Skeletal muscle cell (primary cell): ENCODE measurements around the gene HOXC4.

Experiments
- DNase-seq: peaks from one replicate; pipeline ENCODE4 v3.0.0-alpha.2; 2010; ENCODE audit warnings: low read depth
- H3K4me3 ChIP-seq: 2 replicates; pipeline ENCODE4 v1.5.1; 2011; ENCODE audit warnings: low read depth, mild to moderate bottlenecking, control low read depth, low read length, moderate library complexity

Gene HOXC4

DNA sequence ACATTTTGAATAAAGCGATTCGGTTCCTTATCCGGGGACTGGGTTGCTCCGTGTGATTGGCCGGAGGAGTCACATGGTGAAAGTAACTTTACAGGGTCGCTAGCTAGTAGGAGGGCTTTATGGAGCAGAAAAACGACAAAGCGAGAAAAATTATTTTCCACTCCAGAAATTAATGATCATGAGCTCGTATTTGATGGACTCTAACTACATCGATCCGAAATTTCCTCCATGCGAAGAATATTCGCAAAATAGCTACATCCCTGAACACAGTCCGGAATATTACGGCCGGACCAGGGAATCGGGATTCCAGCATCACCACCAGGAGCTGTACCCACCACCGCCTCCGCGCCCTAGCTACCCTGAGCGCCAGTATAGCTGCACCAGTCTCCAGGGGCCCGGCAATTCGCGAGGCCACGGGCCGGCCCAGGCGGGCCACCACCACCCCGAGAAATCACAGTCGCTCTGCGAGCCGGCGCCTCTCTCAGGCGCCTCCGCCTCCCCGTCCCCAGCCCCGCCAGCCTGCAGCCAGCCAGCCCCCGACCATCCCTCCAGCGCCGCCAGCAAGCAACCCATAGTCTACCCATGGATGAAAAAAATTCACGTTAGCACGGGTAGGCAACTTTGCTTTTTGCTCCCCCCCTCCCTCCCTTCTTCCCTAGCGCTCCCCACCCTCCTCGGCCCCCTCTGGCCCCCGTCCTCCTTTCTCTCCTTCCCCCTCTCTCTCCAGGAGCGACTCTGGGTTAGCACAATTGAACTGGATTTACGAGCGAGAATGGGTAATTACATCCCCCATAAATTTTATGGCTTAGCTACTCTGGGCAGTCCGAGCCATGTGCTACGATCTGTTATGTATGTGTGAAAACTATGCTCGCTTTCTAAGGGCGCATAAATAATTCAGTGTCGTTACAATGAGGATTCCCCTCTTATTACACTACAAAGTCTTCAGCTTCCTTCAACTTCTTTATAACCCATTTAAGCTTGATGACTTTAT, at the start of gene HOXC4:
Gene HOXC4 (plus strand): TSS at position 85 of the 991 bp plus-strand sequence. CDS start 88 bp downstream, at position 173.
- peak within 1 kb of the TSS; percentile 34 for H3K4me3 ChIP-seq

DNA sequence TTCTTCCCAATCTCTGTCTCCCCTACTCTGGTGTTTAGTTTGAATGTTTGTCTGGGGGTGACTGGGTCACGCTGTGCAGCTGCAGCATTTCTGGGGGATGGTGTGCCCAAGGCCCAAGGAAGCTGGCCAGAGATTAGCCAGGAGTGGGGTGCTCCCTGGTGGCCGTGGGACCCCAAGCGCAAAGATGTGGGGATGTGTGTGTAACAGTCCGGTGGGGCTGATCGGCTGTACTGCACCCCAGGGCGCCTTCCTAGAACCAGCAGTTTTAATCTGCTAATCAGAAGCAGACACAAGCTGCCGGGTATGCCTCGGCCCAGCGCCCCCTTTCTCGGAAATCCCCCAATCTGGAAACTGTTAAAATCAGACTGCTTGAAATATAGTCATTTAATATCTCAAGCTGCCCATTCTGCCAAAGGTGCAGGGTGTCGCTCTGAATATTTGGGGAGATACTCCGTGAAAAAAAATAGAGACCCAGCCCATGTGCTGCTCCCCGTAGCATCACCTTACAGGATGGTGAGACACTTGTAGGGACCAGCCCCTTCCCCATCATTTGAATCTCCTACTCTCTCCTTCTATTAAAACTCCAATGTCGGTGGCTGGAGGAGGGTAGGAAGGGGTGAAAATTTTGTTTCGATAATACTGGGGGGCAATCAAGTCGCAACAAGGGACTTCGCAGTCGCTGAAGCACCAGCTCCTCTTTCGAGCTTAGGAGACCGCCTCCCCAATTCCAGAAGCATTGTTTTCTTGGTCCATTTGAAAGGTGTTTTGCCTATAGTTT, 49.4 kb upstream of the HOXC4 start:
- peak overlapping the region; percentile 37 for H3K4me3 ChIP-seq
- DNase-seq, result no peak

More for the DNA sequence above, at the start of gene HOXC4:
- DNase-seq, result no peak

DNA sequence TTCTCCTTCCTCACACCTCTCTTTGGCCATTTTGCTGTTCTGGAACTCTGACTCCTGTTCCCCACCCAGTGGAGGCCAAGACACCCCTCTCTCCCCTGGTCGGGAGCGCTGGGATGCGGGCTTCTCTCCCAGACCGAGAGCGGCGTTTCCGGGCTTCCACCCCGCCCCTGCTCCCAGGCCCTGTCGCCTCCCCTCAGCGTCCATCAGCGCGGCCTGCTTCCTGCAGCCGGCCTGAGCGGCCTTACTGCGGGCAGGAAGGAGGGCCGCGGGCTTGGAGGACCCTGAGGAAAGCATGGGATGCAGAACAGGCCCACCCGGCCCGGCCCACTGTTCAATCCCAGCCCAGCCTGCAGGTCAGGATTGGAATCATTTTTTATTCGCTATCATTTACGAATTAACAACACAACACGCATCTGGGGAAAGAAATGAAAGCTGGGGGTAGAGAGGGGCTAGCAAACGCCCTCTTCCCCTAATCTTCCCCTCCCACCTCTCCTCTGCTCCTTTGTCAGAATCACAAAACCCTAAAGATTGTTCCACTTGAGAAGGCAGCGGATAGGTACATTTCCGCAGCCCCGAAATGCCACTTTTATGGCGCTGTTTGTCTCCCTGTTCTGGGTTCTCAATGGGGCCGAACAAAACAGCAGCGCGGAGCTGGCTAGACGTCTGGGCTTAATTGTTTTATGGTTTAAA, 48.6 kb upstream of the HOXC4 start:
- peak overlapping the region; percentile 37 for H3K4me3 ChIP-seq
- DNase-seq, result no peak

DNA sequence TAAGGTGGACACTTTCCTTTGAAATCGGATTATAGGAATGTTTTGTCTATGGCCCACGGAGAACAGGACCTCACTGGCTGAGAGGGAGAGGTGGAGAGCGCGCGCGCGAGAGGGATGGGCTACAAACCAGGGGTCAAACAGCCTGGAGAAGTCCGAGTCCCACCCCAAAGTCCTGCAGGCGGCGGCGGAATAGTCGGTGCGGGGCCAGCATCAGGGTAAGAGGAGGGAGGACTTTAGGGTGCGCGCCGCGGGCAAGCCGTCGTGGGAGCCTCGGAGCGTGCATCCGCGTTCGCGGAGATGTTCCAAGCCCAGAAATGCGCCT, 48.1 kb upstream of the HOXC4 start:
- H3K4me3 ChIP-seq, result peak overlapping the region; percentile 37

DNA sequence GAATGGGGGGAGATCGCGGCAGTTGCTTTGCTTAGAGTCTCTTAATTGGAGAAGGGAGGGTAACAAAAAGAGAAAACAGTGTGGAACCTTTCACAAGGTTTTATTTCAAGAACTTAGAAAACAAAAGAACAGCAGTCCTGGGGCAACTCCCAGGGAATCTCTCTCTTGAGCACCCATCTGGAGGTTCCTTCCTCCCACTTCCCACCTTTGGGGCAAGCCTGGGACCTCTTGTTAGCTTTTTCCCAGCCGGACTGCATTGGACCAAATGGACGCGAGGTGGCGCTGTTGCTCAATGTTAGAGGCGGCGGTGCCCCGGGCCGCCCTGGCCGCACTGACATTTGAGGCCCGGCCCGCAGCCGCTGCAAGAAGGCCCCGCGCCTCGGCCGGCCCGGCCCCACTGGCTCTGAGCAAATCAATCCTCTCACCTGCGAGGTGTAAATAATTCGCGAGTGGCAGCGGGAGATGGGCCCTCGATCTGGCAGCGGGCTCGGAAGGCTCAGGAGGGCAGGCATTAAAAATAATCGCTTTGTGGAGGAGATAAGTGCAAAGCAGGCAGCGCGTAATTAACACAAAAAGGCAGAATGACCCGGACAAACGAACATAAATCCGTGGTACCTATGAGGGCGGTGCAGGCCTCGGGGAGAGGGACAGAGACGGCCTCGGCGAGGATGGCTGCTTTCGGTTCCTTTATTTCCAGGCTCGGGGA, 47.6 kb upstream of the HOXC4 start:
- DNase-seq, result no peak
- peak overlapping the region; percentile 37 for H3K4me3 ChIP-seq

More for the DNA sequence above, 48.1 kb upstream of the HOXC4 start:
- DNase-seq, result no peak

DNA sequence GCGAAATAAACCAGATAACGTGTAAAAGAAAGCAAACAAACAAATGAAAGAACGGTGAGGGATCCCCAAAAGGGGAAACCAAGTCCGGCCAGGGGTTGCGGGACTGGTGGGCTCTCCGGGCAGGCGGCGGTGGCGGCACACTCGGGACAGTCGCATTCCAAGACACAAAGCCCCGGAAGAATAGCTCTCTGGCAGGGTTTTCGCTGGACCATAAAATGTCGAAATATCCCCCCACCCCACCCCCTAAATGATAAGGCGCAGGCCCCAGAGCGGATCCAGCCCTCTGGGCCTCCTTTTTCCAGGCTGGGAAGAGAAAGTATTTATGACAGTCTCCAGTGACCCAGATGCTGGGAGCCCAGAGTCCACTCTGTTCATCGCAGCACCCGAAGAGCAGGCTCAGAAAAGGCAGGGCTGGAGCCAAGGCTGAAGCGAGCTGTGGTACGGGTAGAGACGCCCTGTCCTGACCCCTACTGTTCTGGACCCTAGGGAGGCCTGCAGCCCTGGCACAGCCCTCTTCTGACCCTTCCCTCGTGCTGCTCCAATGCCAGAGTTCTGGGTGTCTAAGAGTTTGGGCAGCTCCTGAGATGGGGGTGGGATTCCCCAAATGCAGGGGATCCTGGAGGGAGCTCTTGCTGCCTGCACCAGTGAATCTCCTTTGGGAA, 46.9 kb upstream of the HOXC4 start:
- peak overlapping the region; percentile 37 for H3K4me3 ChIP-seq
- DNase-seq, result no peak

DNA sequence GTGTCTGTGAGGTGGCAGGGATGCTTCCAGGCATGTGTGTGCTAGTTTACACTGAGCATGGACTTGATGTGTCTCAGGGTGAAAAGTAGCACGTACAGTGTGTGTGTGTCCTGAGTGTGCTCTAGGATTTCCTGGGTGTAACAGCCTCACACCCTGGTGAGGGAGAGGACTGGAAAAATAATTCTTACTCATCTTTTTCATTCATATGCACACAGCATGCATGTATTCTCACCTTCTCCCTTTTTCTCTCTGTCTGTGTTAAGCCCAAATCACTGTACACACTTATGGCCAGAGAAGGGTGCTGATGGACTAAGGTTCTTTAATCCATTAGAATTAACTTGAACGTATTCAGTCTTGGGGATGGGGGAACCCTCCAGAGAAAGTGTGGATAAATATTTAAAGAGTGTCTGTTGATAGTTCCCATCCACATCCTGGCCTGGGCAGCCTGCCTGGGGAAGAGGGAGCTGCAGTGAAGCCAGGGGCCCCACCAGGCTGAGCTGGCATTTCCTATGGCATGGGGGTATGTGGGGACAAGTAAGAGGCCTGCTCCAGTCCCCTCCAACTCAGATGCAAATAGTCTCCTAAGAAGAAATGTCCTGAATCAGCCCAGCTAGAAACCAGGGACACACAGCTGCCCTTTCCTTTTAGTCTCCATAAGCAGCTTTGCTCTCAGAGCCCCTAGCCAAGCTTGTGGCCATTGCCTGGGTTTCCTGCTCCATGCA, 45.9 kb upstream of the HOXC4 start:
- no peak for DNase-seq
- H3K4me3 ChIP-seq, result peak overlapping the region; percentile 7

DNA sequence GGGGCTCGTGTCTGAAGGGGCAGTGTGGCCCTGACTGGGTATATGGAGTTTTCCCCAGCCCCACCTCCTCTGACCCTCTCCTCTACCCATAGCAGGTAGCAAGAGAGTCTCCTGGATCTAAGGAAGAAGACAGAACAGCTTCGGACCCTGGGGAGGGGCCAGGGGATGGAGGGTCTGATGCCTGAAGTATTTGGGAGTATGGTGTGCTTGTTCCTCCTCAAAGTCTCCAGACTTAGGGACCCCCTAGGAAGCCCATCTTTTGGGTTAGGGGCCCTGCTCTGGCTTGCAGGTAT, 45.4 kb upstream of the HOXC4 start:
- H3K4me3 ChIP-seq, result peak overlapping the region; percentile 54
- no peak for DNase-seq

DNA sequence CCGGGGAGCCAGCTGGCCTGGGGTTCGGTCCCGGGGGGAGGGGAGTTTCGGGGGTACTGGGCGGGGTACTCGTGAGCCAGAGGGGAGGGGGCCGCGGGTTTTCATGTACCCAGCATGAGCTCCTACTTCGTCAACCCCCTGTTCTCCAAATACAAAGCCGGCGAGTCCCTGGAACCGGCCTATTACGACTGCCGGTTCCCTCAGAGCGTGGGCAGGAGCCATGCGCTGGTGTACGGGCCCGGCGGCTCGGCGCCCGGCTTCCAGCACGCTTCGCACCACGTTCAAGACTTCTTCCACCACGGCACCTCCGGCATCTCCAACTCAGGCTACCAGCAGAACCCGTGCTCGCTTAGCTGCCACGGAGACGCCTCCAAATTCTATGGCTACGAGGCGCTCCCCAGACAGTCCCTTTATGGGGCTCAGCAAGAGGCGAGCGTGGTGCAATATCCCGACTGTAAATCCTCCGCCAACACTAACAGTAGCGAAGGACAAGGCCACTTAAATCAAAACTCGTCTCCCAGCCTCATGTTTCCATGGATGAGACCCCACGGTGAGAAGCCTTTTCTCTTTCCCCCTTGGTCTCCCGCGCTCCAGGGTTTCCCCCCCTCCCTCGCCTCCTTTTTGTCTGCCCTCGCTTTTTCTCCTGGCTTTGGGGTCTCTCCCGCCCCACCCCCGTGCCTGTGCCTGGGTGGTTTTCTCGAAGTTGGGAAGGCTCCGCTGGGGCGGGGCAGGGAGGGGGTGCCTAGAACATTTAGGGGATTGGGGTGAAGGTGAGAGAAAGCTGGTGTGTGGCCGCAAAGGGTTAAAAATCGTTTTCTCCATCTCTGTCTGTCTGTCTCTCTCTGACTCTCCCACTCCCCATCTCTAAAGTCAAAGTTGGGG, 44.2 kb upstream of the HOXC4 start:
- H3K4me3 ChIP-seq, result peak overlapping the region; percentile 54
- DNase-seq, result no peak

DNA sequence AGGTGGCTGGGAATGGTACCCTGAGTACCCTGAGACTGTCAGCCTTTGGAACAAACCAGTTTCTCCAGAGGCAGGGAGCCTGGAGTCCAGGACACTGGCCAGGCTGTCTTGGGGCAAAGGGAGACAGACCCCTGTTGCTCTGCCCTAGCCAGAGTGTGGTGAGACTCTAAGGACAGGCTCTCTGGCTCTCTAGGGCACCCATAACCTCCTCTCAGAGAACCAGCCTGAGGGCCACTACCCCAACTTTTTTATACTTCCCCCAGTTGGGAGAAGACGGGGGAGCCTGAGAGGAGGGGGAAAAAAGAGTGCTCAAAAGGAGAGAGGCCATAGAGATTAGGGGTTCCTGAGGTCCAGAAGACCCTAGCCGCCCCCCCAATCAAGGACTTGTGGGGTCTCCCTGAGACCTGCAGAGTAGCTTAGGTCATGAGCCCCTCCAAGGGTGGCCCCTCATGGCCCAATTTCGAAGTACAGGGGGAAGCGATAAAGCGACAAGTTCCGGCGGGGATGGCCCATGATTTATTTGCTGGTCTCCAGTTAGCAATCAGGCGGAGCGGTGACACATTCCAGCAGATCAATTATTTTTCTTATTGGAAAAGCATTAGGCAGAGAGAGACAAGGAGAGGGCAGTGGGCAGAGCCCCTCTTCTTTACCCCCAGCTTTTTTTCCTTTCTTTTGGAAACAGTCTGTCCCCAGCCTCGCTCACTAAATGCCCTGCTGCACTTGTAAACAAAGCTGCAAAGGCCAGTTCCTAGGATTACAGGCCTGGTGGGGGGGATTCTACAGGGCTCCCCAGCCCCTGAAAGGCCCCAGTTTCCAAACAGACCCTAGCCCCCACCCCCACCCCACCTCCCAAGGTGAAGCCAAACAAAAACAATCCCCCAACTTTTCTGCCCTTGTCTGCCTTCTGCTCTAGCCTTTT, 43.3 kb upstream of the HOXC4 start:
- DNase-seq, result no peak

DNA sequence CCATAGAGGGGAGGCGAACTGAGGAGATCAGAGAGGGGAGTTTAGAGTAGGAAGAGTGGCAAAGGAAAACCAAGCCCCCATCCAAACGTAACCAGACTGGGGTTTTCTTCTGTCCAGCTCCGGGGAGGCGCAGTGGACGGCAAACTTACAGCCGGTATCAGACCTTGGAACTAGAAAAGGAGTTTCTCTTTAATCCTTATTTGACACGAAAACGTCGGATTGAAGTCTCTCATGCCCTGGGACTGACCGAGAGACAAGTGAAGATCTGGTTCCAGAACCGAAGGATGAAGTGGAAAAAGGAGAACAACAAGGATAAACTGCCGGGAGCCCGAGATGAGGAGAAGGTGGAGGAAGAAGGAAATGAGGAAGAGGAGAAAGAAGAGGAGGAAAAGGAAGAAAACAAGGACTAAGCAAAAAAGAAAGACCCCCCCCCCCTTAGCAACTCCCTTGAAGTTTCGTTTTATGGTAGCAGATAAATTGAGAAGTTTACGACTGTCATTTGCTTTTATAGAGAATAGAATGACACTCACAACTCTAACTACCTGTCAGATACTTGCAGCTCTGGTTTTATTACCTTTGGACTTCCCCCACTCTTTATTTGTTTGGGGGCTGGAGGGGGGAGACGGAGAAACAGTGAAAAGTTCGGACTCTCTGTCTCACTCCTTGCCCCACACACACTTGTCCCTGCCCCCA, 42.5 kb upstream of the HOXC4 start:
- H3K4me3 ChIP-seq, result peak overlapping the region; percentile 54
- DNase-seq, result no peak

More for the DNA sequence above, 43.3 kb upstream of the HOXC4 start:
- H3K4me3 ChIP-seq, result peak overlapping the region; percentile 54

DNA sequence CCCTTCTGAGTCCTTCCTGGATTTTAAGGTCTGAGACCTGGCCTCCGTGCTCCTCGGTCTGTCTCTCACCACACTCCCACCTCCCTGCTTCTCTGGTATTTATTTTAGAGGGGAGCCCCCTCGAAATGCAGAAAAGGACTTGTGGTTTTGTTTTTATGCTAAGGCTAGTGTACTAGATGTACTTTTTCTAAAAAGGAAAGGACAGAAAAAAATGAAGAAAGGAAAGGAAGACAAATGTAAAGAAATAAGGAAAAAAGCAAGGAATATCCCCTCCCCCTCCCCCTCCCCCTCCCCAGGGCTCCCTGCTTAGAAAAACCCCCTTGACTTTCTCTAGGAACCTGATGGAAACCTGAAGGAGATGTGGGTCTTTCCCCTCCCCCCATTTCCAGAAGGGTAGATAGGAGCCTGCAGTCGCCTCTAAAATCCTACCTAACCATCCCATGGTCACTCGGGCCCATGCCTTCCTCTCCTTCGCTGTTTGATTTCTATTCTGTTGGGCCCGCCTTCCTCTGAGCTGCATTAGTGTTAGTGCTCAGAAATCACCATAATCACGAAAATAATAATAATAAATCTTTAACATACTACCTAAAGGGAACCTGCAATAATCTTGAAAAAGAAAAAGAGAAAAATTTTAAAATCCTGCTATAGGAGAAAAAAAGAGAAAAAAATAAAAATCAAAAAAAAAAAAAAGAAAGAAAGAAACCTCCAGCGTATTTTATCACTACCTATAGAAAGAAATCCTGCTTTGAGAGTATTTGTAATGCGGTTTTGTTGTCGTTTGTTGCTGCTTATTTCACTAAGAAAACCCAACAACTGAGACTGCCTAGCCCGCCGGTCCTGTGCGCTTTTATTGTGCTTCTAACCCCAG, 41.7 kb upstream of the HOXC4 start:
- no peak for DNase-seq
- peak overlapping the region; percentile 54 for H3K4me3 ChIP-seq

DNA sequence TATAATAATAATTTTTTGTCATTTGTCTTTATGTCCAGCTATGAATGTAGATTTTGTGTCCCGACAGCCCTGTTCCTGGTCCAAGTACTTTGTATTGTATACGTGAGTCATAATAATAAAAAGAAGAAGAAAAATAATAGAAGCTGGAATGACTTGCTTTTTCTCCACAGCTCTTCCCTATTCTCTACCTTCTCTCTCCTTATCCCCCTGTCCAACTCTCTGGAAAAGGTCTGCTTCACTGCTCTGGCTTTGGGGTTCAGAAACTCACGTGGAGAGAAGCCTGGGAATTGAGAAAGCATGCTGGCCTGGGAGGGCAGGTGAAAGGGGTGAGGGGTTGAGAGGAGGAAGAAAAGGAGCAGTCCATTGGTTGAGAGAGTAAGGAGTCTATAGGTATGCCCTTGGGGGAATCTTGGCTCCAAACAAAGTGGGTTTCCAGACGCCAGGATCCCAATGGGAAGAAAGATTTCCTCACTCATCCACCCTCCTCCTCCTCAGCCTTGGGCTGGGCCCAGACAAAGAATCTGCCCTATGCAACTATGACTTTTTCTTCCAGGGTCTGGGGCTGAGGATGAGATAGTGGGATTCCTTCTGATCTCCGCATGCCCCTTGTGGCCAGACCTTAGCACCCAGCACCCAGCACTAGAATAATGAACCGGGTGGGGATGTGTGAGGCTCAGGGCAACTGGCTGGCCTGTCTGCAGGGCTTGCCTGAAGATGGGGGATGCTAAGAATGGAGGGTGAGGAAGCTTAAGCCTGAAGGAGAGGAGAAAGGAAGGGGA, 40.8 kb upstream of the HOXC4 start:
- no peak for DNase-seq
- H3K4me3 ChIP-seq, result no peak overlapping the region

DNA sequence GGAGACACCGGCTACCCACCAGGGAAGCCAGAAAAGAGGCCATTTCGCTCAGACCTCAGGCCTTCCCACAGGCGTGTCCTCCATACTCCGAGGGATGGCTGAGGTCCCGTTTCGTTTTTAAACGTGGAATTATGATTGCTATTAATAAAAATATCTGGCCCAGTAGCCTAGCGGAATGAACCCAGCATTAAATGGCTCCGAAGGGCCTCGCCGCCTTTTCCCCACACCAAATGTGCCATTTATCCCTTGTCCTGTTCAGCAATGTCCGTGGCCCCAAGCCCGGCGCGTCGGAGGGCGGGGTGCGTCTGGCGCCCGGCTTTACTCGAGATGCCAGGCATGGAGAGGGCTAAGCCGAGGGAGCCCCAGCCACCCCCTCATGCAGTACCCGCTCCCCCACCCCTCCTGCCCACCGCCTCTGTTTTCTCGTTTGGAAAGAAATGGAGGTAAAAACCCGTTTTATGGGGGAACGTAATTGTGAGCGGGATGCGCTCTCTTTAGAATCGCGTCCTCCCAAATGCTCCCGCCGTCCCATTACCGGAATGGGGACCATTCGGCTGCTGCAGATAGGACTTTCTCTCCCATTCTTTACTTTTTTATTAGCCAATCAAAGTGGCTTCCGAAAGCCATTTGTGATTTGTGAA, 39.1 kb upstream of the HOXC4 start:
- no peak for DNase-seq
- H3K4me3 ChIP-seq, result peak overlapping the region; percentile 27
